Measurements from ENCODE around the gene SPTBN4.

Gene SPTBN4

DNA sequence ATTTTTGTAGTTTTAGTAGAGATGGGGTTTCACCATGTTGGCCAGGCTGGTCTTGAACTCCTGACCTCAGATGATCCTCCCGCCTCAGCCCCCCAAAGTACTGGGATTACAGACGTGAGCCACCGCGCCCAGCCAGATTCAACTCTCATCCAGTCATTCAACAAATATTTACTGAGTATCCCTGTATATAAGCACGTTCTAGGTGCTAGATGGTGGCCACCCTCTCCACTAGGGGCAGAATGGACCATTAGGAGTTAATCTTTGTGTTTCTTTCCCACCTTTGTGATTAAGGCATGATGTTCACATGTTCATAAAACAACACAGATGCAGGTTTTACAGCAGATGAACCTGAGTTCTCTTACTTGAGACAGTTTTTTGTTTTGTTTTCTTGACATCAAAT lies 117.2 kb downstream of the SPTBN4 start:
- Histone ChIP-seq H3K36me3 (replicated peaks in 1 of 2; ENCODE audit: control insufficient read depth in 2 of 2, insufficient read depth in 2 of 2, low read length in 2 of 2) (peaks cover 12 to 74% of the 10 kb centered on the region in 2 donors), H3K14ac (ENCODE audit: low read length) (no peak overlapping the region), H2AK5ac (ENCODE audit: low read depth, low read length) (no peak overlapping the region), H3K4me1 (ENCODE audit: control insufficient read depth in 2 of 2, insufficient read depth in 1 of 2, low read depth in 1 of 2, low read length in 2 of 2) (peaks cover 0 to under 1% of the 10 kb centered on the region in 2 donors), H4K8ac (ENCODE audit: low read depth, low read length) (no peak overlapping the region), H2BK12ac (ENCODE audit: low read length) (no peak overlapping the region), H2BK120ac (ENCODE audit: low read depth, low read length) (no peak overlapping the region), H3K27me3 (ENCODE audit: control insufficient read depth in 3 of 3, insufficient read depth in 3 of 3, low read depth in 1 of 3, low read length in 3 of 3) (no peaks in the 10 kb centered on the region), H2AFZ (ENCODE audit: low read length) (no peak overlapping the region), H3K4me2 (ENCODE audit: insufficient read depth, low read length, poor library complexity, severe bottlenecking) (no peak overlapping the region), H3K23ac (ENCODE audit: low read depth, low read length, poor library complexity) (no peak overlapping the region), H3K9me3 (replicated peaks in 1 of 2; ENCODE audit: control insufficient read depth in 2 of 2, insufficient read depth in 1 of 2, low read depth in 1 of 2, low read length in 2 of 2) (no peaks in the 10 kb centered on the region), H3K27ac (replicated peaks; ENCODE audit: low read length) (no peak overlapping the region), H2BK5ac (ENCODE audit: low read length) (no peak overlapping the region), H3K18ac (ENCODE audit: low read length) (no peak overlapping the region), H3K9ac (ENCODE audit: low read depth, low read length, poor library complexity) (no peak overlapping the region), H2BK15ac (ENCODE audit: low read length) (no peak overlapping the region), H3K79me1 (ENCODE audit: low read depth, low read length) (no peaks in the 10 kb centered on the region), H3K4me3 (ENCODE audit: low read length in 2 of 2) (no peak overlapping the region), H4K91ac (ENCODE audit: low read depth, low read length, poor library complexity) (no peak overlapping the region), H3K4ac (ENCODE audit: low read length) (no peak overlapping the region)
- no peak for DNase-seq (ENCODE audit: low spot score)
- WGBS, 2 donors (ENCODE audit: extremely low coverage in 2 of 2, insufficient read length in 2 of 2, insufficient replicate concordance in 1 of 2): no CpG with 5 or more reads among the region's 5 CpGs

DNA sequence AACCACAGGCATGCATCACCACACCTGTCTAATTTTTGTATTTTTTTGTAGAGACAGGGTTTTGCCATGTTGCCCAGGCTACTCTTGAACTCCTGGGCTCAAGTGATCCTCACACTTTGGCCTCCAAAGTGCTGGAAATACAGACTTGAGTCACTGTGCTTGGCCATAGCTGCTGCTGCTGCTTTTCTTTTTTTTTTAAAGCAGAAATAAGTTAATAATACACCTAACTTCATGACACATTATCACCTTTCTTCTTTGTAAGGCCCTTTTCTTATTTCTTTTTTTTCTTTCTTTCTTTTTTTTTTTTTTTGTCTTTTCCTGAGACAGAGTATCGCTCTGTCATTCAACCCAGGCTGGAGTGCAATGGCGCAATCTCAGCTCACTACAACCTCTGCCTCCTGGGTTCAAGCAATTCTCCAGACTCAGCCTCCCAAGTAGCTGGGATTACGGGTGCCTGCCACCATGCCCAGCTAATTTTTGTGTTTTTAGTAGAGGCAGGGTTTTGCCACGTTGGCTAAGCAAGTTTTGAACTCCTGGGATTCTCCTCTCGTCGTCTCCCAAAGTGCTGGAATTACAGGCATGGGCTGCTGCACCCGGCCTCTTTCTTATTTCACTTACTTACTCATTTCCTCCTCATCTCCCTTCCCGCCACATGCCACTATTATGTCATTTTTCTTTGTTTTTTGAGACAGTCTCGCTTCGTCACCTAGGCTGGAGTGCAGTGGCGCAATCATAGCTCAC lies 118.6 kb downstream of the SPTBN4 start:
- no peak overlapping the region for H3K27ac ChIP-seq (replicated peaks; ENCODE audit: low read length)
- no peak overlapping the region for H3K9ac ChIP-seq (ENCODE audit: low read depth, low read length, poor library complexity)
- H4K91ac ChIP-seq (ENCODE audit: low read depth, low read length, poor library complexity): no peak overlapping the region
- H2BK12ac ChIP-seq (ENCODE audit: low read length): no peak overlapping the region
- H2BK120ac ChIP-seq (ENCODE audit: low read depth, low read length): no peak overlapping the region
- H3K9me3 ChIP-seq (replicated peaks in 1 of 2; ENCODE audit: control insufficient read depth in 2 of 2, insufficient read depth in 1 of 2, low read depth in 1 of 2, low read length in 2 of 2): no peaks in the 10 kb centered on the region
- no peak overlapping the region for H2AK5ac ChIP-seq (ENCODE audit: low read depth, low read length)
- H2BK15ac ChIP-seq (ENCODE audit: low read length): no peak overlapping the region
- H3K14ac ChIP-seq (ENCODE audit: low read length): no peak overlapping the region
- H3K23ac ChIP-seq (ENCODE audit: low read depth, low read length, poor library complexity): no peak overlapping the region
- H2BK5ac ChIP-seq (ENCODE audit: low read length): no peak overlapping the region
- DNase-seq (ENCODE audit: low spot score): no peak
- WGBS, 2 donors (ENCODE audit: extremely low coverage in 2 of 2, insufficient read length in 2 of 2, insufficient replicate concordance in 1 of 2): no CpG with 5 or more reads among the region's 11 CpGs
- no peak overlapping the region for H3K4me2 ChIP-seq (ENCODE audit: insufficient read depth, low read length, poor library complexity, severe bottlenecking)
- H3K36me3 ChIP-seq (replicated peaks in 1 of 2; ENCODE audit: control insufficient read depth in 2 of 2, insufficient read depth in 2 of 2, low read length in 2 of 2): peaks cover 10 to 63% of the 10 kb centered on the region in 2 donors
- H3K79me1 ChIP-seq (ENCODE audit: low read depth, low read length): no peaks in the 10 kb centered on the region
- H3K27me3 ChIP-seq (ENCODE audit: control insufficient read depth in 3 of 3, insufficient read depth in 3 of 3, low read depth in 1 of 3, low read length in 3 of 3): no peaks in the 10 kb centered on the region
- H2AFZ ChIP-seq (ENCODE audit: low read length): no peak overlapping the region
- H3K4me1 ChIP-seq (ENCODE audit: control insufficient read depth in 2 of 2, insufficient read depth in 1 of 2, low read depth in 1 of 2, low read length in 2 of 2): peaks cover 7 to 10% of the 10 kb centered on the region in 2 donors
- H3K18ac ChIP-seq (ENCODE audit: low read length): no peak overlapping the region
- H3K4ac ChIP-seq (ENCODE audit: low read length): no peak overlapping the region
- no peak overlapping the region for H4K8ac ChIP-seq (ENCODE audit: low read depth, low read length)
- H3K4me3 ChIP-seq (ENCODE audit: low read length in 2 of 2): no peak overlapping the region

DNA sequence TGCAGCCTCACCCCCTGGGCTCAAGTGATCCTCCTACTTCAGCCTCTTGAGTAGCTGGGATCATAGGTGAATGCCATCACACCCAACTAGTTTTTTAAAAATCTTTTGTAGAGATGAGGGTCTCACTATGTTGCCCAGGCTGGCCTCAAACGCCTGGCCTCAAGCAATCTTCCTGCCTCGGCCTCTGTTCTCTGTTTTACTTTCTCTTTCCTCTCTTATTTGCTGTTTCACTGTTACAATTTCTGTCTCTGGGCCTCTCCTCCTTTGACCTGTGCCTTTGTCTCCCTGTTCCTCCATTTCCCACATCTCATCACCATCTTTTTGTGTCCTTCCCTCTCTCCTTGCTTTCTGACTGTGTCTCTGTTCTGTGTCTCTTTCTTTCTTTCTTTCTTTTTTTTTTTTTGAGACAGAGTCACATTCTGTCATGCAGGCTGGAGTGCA lies 119.2 kb downstream of the SPTBN4 start:
- H3K14ac ChIP-seq (ENCODE audit: low read length): no peak overlapping the region
- H4K8ac ChIP-seq (ENCODE audit: low read depth, low read length): no peak overlapping the region
- no peak overlapping the region for H3K4me2 ChIP-seq (ENCODE audit: insufficient read depth, low read length, poor library complexity, severe bottlenecking)
- no peak overlapping the region for H3K9ac ChIP-seq (ENCODE audit: low read depth, low read length, poor library complexity)
- no peak overlapping the region for H2BK15ac ChIP-seq (ENCODE audit: low read length)
- no peak overlapping the region for H2AK5ac ChIP-seq (ENCODE audit: low read depth, low read length)
- H3K9me3 ChIP-seq (replicated peaks in 1 of 2; ENCODE audit: control insufficient read depth in 2 of 2, insufficient read depth in 1 of 2, low read depth in 1 of 2, low read length in 2 of 2): no peaks in the 10 kb centered on the region
- H2AFZ ChIP-seq (ENCODE audit: low read length): no peak overlapping the region
- no peak overlapping the region for H3K4me3 ChIP-seq (ENCODE audit: low read length in 2 of 2)
- H3K23ac ChIP-seq (ENCODE audit: low read depth, low read length, poor library complexity): no peak overlapping the region
- H3K79me1 ChIP-seq (ENCODE audit: low read depth, low read length): no peaks in the 10 kb centered on the region
- no peak overlapping the region for H2BK5ac ChIP-seq (ENCODE audit: low read length)
- DNase-seq (ENCODE audit: low spot score): no peak
- H3K36me3 ChIP-seq (replicated peaks in 1 of 2; ENCODE audit: control insufficient read depth in 2 of 2, insufficient read depth in 2 of 2, low read length in 2 of 2): peaks cover 10 to 57% of the 10 kb centered on the region in 2 donors
- H4K91ac ChIP-seq (ENCODE audit: low read depth, low read length, poor library complexity): no peak overlapping the region
- H3K4ac ChIP-seq (ENCODE audit: low read length): no peak overlapping the region
- H3K27ac ChIP-seq (replicated peaks; ENCODE audit: low read length): no peak overlapping the region
- H2BK12ac ChIP-seq (ENCODE audit: low read length): no peak overlapping the region
- peaks cover 12 to 14% of the 10 kb centered on the region in 2 donors for H3K4me1 ChIP-seq (ENCODE audit: control insufficient read depth in 2 of 2, insufficient read depth in 1 of 2, low read depth in 1 of 2, low read length in 2 of 2)
- H2BK120ac ChIP-seq (ENCODE audit: low read depth, low read length): no peak overlapping the region
- H3K18ac ChIP-seq (ENCODE audit: low read length): no peak overlapping the region
- H3K27me3 ChIP-seq (ENCODE audit: control insufficient read depth in 3 of 3, insufficient read depth in 3 of 3, low read depth in 1 of 3, low read length in 3 of 3): no peaks in the 10 kb centered on the region
- WGBS, 2 donors (ENCODE audit: extremely low coverage in 2 of 2, insufficient read length in 2 of 2, insufficient replicate concordance in 1 of 2): no CpG with 5 or more reads among the region's 2 CpGs

DNA sequence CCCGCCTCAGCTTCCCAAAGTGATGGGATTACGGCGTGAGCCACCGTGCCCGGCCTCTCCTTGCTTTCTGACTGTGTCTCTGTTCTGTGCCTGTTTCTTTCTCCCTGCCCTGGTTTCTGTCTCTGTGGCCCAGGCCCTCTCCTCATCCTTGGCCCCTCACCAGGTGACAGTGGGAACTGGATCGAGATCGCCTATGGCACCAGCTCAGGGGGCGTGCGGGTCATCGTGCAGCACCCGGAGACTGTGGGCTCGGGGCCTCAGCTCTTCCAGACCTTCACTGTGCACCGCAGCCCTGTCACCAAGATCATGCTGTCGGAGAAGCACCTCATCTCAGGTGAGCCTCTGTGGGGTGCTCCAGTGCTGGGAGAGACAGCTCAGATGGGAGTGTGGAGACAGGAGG lies 119.8 kb downstream of the SPTBN4 start:
- Histone ChIP-seq H2AK5ac (ENCODE audit: low read depth, low read length) (no peak overlapping the region), H2AFZ (ENCODE audit: low read length) (no peak overlapping the region), H3K4me2 (ENCODE audit: insufficient read depth, low read length, poor library complexity, severe bottlenecking) (no peak overlapping the region), H3K9me3 (replicated peaks in 1 of 2; ENCODE audit: control insufficient read depth in 2 of 2, insufficient read depth in 1 of 2, low read depth in 1 of 2, low read length in 2 of 2) (no peaks in the 10 kb centered on the region), H3K14ac (ENCODE audit: low read length) (peak overlapping the region; percentile 94), H2BK12ac (ENCODE audit: low read length) (no peak overlapping the region), H3K4ac (ENCODE audit: low read length) (no peak overlapping the region), H3K27me3 (ENCODE audit: control insufficient read depth in 3 of 3, insufficient read depth in 3 of 3, low read depth in 1 of 3, low read length in 3 of 3) (no peaks in the 10 kb centered on the region), H4K91ac (ENCODE audit: low read depth, low read length, poor library complexity) (no peak overlapping the region), H4K8ac (ENCODE audit: low read depth, low read length) (no peak overlapping the region), H3K23ac (ENCODE audit: low read depth, low read length, poor library complexity) (no peak overlapping the region), H3K4me3 (ENCODE audit: low read length in 2 of 2) (no peak overlapping the region), H3K9ac (ENCODE audit: low read depth, low read length, poor library complexity) (peak overlapping the region; percentile 21), H3K36me3 (replicated peaks in 1 of 2; ENCODE audit: control insufficient read depth in 2 of 2, insufficient read depth in 2 of 2, low read length in 2 of 2) (peaks cover 10 to 51% of the 10 kb centered on the region in 2 donors), H3K79me1 (ENCODE audit: low read depth, low read length) (no peaks in the 10 kb centered on the region), H3K27ac (replicated peaks; ENCODE audit: low read length) (no peak overlapping the region), H2BK15ac (ENCODE audit: low read length) (no peak overlapping the region), H2BK120ac (ENCODE audit: low read depth, low read length) (no peak overlapping the region), H3K4me1 (ENCODE audit: control insufficient read depth in 2 of 2, insufficient read depth in 1 of 2, low read depth in 1 of 2, low read length in 2 of 2) (peaks cover 12 to 14% of the 10 kb centered on the region in 2 donors), H3K18ac (ENCODE audit: low read length) (peak overlapping the region; percentile 17), H2BK5ac (ENCODE audit: low read length) (no peak overlapping the region)
- DNase-seq (ENCODE audit: low spot score): no peak
- WGBS, 2 donors (ENCODE audit: extremely low coverage in 2 of 2, insufficient read length in 2 of 2, insufficient replicate concordance in 1 of 2): no CpG with 5 or more reads among the region's 14 CpGs

Measured in neuronal stem cell (in vitro differentiated cells).